ENCODE measurements around the gene THEM5.

- TF ChIP-seq CTCF (conservative IDR thresholded peaks at IDR 0.05; ENCODE audit: low read depth, low read length) (no peak), EZH2phosphoT487 (IDR thresholded peaks at IDR 0.05; ENCODE audit: borderline replicate concordance, low read length) (no peak), EZH2 (IDR thresholded peaks at IDR 0.05; ENCODE audit: low read length, unreplicated experiment) (no peak)
Measured at GRCh38 chr1:151882466-151882865, 29.0 kb upstream of the THEM5 start.

Data from PC-3 (cell line).